Activated CD8-positive, alpha-beta memory T cell treated with anti-CD3 and anti-CD28 coated beads, Interleukin-2, amount 50 U/mL, for 1 hour (primary cell): ENCODE measurements around the gene MINDY4B.

ENCODE experiments used
- DNase-seq: peaks from one replicate; pipeline ENCODE4 v3.0.0-alpha.2; 2020; ENCODE audit errors: extremely low read depth

The MINDY4B gene

DNA sequence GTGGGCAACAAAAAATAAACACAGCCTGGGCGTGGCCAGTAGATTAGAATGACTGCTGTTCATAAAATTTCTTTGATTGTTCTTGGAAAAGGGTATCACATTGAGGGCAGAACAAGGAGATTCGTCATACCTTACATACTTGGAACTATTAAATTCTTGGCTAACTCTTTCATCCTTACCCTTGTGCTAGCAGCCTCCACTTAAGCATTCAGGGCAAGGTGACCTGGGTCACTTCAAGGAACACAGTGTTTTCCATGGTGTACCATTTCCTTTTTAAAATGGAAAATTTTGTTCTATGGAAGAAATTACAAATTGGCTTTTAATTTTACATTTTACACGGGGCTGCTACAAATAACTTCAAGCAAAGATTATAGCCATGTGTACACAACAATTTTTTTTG is 60.8 kb downstream of the MINDY4B start:
- DNase-seq, result no peak

GRCh38 chr3:150843241-150843640 is 62.0 kb downstream of the MINDY4B start:
- DNase-seq, result no peak

DNA sequence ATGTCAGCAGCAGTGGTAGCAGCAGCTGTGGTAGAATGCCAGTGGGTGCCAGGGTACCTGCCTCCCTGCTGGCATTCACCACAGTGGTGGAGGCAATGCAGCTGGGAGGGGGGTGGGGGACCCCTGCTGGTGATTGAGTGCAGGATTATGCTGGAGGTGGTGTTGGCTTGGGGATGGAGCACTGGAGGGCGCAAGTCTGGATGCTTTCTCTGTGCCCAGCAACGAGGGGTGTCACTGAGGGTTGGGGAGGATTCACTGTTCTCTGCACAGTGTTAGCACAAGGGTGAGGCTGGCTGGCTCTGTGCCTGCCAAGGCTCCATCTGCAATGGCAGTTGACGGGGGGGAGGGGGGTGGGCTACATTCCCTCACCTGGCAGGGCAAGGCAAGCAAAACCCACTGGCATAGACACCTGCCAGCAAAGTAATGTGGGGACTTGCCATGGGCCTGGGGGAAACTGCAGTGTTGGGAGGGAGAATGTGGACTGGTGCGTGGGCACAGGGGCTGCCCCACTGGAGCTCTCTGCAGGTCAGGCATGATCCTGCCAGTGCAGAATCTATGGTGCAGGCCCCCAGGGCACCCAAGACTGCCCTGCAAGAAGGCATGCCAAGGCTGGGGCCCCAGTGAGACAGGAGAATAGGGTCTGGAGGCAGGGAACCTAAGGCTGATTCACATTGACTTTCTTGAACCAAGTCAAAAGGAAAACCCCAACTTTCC is 64.3 kb downstream of the MINDY4B start:
- DNase-seq, result no peak

DNA sequence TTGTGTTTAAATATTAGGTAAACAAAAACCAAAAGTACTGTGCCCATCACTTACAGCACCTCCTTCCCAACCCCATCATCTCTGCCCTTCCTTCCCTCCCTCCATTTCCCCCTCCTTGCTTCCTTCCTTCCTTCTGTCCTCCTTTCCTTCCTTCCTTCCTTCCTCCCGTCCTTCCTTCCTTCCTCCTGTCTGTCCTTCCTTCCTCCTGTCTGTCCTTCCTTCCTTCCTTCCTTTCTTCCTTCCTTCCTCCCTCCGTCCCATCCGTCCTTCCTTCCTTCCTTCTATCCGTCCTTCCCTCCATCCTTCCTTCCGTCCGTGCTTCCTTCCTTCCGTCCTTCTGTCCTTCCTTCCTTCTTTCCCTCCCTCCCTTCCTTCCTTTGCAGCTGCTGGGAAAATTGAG is 74.5 kb downstream of the MINDY4B start:
- DNase-seq, result no peak

DNA sequence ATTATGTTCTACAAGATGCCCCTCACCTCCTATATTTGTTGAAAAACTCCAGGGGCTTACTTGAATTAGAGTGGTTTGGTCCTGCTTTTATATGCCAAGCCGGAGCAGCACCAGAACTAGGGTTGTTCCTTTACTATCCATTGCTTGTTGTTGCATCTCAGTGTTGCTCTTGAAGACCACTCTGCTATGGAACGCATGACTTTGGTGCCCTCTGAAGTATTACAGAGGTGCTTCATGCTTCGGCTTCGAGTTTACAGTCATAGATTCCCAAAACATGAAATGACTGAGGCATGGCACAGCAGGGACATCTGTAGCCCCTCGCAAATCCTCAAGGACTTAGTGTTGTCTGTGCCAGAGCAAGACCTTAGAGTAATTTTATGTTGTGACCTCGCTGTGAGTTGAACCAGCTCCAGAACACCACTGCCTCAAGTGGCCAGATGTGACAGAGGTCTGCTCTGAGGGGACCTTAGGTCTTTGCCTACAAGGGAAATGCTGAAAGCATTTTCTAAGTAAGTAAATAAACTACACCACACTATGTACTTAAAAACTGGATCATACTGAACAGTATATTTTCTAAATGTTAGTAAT is 75.1 kb downstream of the MINDY4B start:
- no peak for DNase-seq

- DNase-seq, result no peak
Measured at GRCh38 chr3:150829408-150829807, 75.8 kb downstream of the MINDY4B start.

DNA sequence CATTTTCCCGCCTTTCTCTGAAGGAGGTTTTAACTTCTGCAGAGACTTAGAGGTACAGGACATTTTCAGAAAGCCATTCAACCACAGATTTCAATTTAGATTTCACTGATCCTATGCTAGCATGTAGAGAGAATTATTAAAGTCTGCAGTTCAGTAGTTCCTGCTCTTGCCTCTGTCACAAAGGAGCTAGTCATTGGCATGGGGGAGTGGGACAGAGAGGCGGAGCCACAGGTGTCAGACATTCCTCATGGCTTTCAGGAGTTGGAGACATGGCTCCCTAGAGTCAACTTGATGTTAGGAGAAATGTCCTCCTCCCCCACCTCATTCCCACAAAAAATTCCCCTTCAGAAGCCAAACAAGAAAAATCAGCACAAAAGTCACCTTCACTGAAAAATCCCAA is 76.2 kb downstream of the MINDY4B start:
- DNase-seq, result no peak

DNA sequence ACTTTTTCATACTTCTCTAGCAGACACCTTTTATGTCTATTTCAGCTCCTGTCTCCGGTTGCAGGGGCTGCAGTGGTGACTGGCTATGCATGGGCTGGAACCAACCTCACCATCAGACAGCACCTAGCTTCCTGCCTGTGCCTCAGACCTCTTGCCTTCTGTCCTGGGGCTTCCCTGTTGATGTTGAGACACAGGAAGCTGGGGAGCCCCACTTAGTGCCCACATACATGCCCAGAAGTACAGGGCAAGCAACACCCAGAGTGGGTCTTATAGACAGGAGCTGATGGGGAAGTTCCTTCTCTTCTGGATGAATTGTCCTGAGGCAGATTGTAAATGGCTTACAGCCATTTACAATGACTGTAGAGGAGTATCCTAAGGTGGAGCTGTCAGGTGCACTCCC is 77.0 kb downstream of the MINDY4B start:
- no peak for DNase-seq

GRCh38 chr3:150826466-150827282 is 78.6 kb downstream of the MINDY4B start:
- no peak for DNase-seq

DNA sequence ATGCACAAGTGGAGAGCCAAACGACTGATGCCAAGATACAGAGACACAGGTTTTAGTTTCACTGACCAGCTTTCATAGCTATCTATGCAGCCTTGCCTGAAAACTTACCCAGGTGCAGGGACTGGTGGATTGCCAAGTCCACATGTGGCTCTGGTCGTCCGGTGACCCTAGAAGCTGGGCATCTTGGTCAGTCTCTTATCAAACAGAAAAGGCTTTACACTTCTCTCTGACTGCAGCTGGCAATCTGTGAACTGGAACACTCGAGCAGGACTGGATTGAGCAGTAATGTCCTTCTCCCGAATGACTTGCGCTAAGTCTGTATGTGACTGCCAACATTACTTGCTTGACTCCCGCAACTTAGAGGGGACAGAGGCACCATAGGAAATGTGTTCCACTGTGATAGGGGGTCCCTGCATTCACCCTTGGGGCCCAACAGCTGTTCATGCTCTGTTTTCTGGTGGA is 79.3 kb downstream of the MINDY4B start:
- DNase-seq, result no peak

DNA sequence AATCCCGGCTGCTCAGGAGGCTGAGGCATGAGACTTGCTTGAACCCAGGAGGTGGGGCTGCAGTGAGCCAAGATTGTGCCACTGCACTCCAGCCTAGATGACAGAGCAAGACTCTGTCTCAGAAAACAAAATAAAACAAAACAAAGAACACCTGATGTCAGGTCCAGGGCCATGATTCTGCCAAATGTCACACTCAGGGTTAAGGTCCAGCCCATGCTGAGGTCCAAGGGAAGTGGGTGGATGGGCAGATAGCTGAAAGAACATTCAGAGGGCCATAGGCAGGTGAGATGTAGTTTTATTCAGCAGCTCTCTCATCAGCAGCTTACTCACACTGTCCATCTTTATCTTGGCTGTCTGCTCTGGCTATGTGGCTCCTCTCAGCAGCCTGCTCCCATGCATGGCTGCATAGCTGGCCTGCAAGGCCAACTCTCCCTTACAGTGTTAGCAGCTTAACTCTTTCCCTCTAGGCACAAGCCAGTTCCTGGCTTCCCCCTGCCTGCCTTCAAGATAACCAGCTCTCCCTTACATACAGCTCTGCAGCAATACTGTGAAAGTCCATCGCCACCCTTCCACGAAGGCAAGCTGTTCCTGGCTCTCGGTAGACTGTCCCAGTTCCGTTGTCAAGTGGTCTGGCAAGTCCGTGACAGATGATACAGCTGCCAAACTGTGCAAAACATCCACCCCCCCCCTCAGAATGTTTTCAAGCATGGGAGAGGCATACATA is 79.9 kb downstream of the MINDY4B start:
- no peak for DNase-seq

DNA sequence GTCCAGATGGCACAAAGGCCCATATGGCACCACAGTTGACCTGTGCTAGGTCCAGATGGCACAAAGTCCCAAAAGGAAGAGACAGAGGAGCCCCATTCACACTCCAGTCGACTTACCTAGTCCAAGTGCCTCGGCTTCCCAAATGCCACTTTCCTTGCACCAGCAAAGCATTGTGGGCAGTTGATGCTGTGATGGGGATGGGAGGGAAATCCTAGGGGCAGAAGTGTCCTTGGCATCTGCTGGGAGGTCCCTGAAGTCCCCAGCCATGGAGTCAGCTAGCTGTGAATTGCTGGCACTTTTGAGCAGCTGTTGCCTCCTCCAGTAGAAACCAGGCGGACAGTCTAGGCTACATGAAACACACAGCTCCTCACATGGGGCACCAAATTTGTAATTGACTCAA is 82.0 kb downstream of the MINDY4B start:
- no peak for DNase-seq

DNA sequence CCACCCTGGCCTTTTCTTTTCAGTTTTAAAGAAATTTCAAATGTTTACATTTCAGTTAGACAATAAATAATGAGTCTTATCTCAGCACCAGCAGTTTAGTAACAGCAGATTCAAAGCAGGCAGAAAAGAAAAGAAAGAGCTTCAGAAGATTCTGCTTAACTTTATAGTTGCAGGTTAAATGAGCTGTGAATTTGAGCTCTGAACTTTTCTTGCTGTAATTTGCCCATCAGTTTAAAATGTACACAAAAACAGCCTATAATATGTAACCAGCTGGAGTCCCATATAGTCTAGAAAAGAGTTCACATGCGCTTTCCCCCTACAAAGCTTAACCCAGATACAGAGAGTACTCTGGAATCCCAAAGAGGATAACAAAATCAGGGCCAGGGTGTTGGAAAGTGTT is 82.6 kb downstream of the MINDY4B start:
- no peak for DNase-seq
